Ovary (tissue), 9 donors: ENCODE results near the gene PAX8. TPM values are rescaled to one million over a fixed set of nuclear protein-coding genes. Genes with fewer than 3 reads are reported as not detected.

ENCODE experiments used
- DNase-seq, 5 donors: peaks; one replicate each; pipeline ENCODE4 v3.0.0-alpha.2; 2019 to 2020
- H3K27ac ChIP-seq, 2 donors: fragments of 200-600 bp; one replicate each; pipeline versions ENCODE4 v1.5.1 to v1.8.0; 2019 to 2022
- H3K27me3 ChIP-seq: fragments of 200-600 bp; one replicate; pipeline ENCODE4 v1.8.0; 2022
- H3K36me3 ChIP-seq: fragments of 200-600 bp; sonication (generic); one replicate; pipeline ENCODE4 v1.5.1; 2019
- H3K4me1 ChIP-seq: one replicate; pipeline ENCODE4 v1.8.1; 2013; ENCODE audit warnings: mild to moderate bottlenecking, moderate library complexity; ENCODE audit not compliant: insufficient read depth
- H3K4me3 ChIP-seq: fragments of 200-600 bp; sonication (generic); one replicate; pipeline ENCODE4 v1.5.1; 2017
- H3K9me3 ChIP-seq, 2 donors: fragments of 200-600 bp in 1 of 2; sonication (generic) in 1 of 2; one replicate each; pipeline versions ENCODE4 v1.5.1 to v1.8.1; 2013 to 2019; ENCODE audit warnings: mild to moderate bottlenecking in 1 of 2, moderate library complexity in 1 of 2
- EP300 ChIP-seq: sonication (generic); formaldehyde crosslinking; IDR thresholded peaks from one replicate; pipeline ENCODE4 v1.6.1; 2017; ENCODE audit warnings: antibody characterized with exemption
- POLR2A ChIP-seq: fragments of 450-650 bp; IDR thresholded peaks from one replicate; pipeline ENCODE4 v1.6.1; 2017; ENCODE audit warnings: antibody characterized with exemption, mild to moderate bottlenecking, moderate library complexity
- WGBS, 3 donors: extraction: QIAGEN DNeasy Blood & Tissue Kit in 1 of 3; methylation state at CpG; one replicate each; pipeline versions ENCODE4 v1.1.5 to v1.1.7; 2013 to 2017; 5-methylcytosine and 5-hydroxymethylcytosine counted together
- intact Hi-C, 4 donors: fragments of 100-400 bp; cut with DNase I; formaldehyde crosslinking; loops; one replicate each; pipeline versions ENCODE4 v1.11.0 to v1.15.1; 2022 to 2023
- polyA plus RNA-seq, 2 donors: library from polyadenylated mRNA; stranded (reverse); fragments of 200-250 nt in 1 of 2; fragments of 350-450 nt in 1 of 2; fragmentation: Illumina TruSeq in 1 of 2; extraction: RNeasy Lipid Tissue Mini Kit (QIAGEN cat#74804) in 1 of 2; gene quantifications; one replicate each; pipeline ENCODE4 v1.2.3, GENCODE V29; 2013 to 2014
- total RNA-seq, 7 donors: library from RNA; depleted of rRNA in 2 of 7; stranded (reverse); fragments of >200 nt in 2 of 7; fragmentation: NEBNext Ultra II Directional in 3 of 7; extraction: Animal tissue kit (Norgen Biotek cat#: 25700) in 3 of 7; gene quantifications; one replicate each; pipeline versions ENCODE4 v1.1.0 to v1.2.4, GENCODE V29; 2016 to 2023
- TF ChIP-seq, protein P1 (sequence below), 3 donors: fragments of 450-650 bp in 2 of 3; fragments of 200-600 bp in 1 of 3; IDR thresholded peaks; one replicate each; pipeline versions ENCODE4 v1.5.1 to v1.8.0; 2016 to 2022; ENCODE audit warnings: antibody characterized with exemption in 3 of 3, mild to moderate bottlenecking in 1 of 3
- donor health status: DM: no; HTN: no; CAD: no; lungs with moderate emphysema.
- donor health status: DM: no; HTN: no; CAD: no.
- donor health status: Bipolar disorder and iron deficiency.
- donor health status: DM: yes; HTN: yes; CAD: no.
- donor health status: DM: no; HTN: no; CAD: no.
- donor health status: DM: yes; HTN: yes; CAD: no.

Gene PAX8
- total and polyA plus RNA-seq, 9 donors, result 0.15 to 90.1 (median 9.6) TPM

- intact Hi-C loops, result loop anchor here in 1 of 4 donors (10.0 kb wide), 1 partner anchor 158 kb away; no protein-coding TSS in a partner anchor
- no peaks in the 10 kb centered on the region for H3K4me1 ChIP-seq
- H3K9me3 ChIP-seq, result no peaks in the 10 kb centered on the region
- no peak overlapping the region for H3K27ac ChIP-seq
- no peaks in the 10 kb centered on the region for H3K36me3 ChIP-seq
- no peak for DNase-seq
- H3K27me3 ChIP-seq, result no peaks in the 10 kb centered on the region
- H3K4me3 ChIP-seq, result no peak overlapping the region
- TF ChIP-seq EP300 (no peak), POLR2A (no peak)
- TF ChIP-seq, protein P1, sequence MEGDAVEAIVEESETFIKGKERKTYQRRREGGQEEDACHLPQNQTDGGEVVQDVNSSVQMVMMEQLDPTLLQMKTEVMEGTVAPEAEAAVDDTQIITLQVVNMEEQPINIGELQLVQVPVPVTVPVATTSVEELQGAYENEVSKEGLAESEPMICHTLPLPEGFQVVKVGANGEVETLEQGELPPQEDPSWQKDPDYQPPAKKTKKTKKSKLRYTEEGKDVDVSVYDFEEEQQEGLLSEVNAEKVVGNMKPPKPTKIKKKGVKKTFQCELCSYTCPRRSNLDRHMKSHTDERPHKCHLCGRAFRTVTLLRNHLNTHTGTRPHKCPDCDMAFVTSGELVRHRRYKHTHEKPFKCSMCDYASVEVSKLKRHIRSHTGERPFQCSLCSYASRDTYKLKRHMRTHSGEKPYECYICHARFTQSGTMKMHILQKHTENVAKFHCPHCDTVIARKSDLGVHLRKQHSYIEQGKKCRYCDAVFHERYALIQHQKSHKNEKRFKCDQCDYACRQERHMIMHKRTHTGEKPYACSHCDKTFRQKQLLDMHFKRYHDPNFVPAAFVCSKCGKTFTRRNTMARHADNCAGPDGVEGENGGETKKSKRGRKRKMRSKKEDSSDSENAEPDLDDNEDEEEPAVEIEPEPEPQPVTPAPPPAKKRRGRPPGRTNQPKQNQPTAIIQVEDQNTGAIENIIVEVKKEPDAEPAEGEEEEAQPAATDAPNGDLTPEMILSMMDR (IDR thresholded peaks at IDR 0.05), result no peak
- WGBS, 3 donors, result 83 to 89% (median 87%) methylated on average over 2 of the region's 2 CpGs
Measured at GRCh38 chr2:113207021-113207420, 71.7 kb downstream of the PAX8 start.

GRCh38 chr2:113206251-113206650 lies 72.5 kb downstream of the PAX8 start:
- no peak for DNase-seq
- no peaks in the 10 kb centered on the region for H3K27me3 ChIP-seq
- TF ChIP-seq EP300 (no peak), POLR2A (no peak)
- TF ChIP-seq, protein P1 (IDR thresholded peaks at IDR 0.05), result no peak
- no peaks in the 10 kb centered on the region for H3K36me3 ChIP-seq
- 73 to 93% (median 92%) methylated on average over 6 of the region's 6 CpGs for WGBS, 3 donors
- H3K27ac ChIP-seq, result no peak overlapping the region
- H3K9me3 ChIP-seq, result no peaks in the 10 kb centered on the region
- H3K4me3 ChIP-seq, result no peak overlapping the region
- no peaks in the 10 kb centered on the region for H3K4me1 ChIP-seq
- intact Hi-C loops, result loop anchor here in 1 of 4 donors (10.0 kb wide), 1 partner anchor 159 kb away; no protein-coding TSS in a partner anchor

DNA sequence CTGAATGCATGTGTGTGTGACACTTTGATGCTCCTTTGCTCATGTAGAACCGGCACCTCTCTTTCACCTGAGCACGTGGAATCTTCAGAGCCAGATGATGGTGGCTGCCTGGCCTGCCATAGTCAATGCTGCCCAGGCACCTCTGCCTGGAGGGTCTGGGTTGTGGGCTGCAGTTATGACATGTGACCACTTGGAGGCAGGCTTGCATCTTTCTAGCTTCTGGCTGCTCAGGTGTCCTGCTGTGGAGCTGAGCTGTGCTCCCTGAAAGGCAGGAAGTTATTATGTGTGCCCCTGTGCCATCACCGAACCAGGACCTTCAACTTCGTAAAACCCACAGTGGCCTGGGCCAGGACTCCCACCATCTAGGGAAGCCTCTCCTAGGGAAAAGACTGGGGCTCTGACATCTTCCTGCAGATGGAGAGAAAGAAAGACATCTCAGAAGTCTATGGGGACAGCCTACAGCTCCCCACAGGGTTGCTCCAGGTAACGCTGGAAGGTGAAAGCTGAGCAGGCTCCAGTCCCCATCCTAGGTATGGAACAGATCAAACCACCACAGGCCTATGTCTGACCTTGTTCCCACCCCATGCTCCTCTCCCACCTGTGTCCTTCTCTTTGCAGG lies 74.7 kb downstream of the PAX8 start:
- no peaks in the 10 kb centered on the region for H3K9me3 ChIP-seq
- H3K27me3 ChIP-seq, result no peaks in the 10 kb centered on the region
- H3K4me1 ChIP-seq, result no peaks in the 10 kb centered on the region
- TF ChIP-seq, protein P1 (IDR thresholded peaks at IDR 0.05), result peak in 2 of 3 donors; percentile 20 to 64
- TF ChIP-seq EP300, result no peak
- WGBS, 3 donors, result 22 to 35% (median 29%) methylated on average over 5 of the region's 5 CpGs
- no peak overlapping the region for H3K4me3 ChIP-seq
- no peaks in the 10 kb centered on the region for H3K36me3 ChIP-seq
- no peak overlapping the region for H3K27ac ChIP-seq
- peak; percentile 37 to 69 (median 58) for DNase-seq
- intact Hi-C loops, result loop anchor here in 1 of 4 donors (10.0 kb wide), 1 partner anchor 161 kb away; no protein-coding TSS in a partner anchor

DNA sequence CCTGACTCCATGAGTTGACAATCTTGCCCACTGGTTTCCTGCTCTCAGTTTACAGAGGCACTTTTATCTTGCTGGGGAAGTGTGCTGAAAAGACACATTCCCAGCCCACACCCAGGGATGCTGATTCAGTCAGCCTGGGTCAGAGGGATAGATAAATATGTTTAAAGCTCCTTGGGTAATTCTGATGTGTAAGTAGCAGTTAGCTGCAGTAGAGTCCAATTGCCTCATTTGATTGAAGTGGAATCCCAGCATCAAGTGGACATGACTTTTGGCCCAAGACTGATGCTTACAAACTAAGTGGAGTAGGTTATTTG lies 75.5 kb downstream of the PAX8 start:
- Histone ChIP-seq H3K4me1 (no peaks in the 10 kb centered on the region), H3K27me3 (no peaks in the 10 kb centered on the region), H3K4me3 (no peak overlapping the region), H3K36me3 (no peaks in the 10 kb centered on the region), H3K9me3 (no peaks in the 10 kb centered on the region), H3K27ac (no peak overlapping the region)
- intact Hi-C loops, result loop anchor here in 1 of 4 donors (10.0 kb wide), 1 partner anchor 162 kb away; no protein-coding TSS in a partner anchor
- TF ChIP-seq, protein P1 (IDR thresholded peaks at IDR 0.05), result no peak
- TF ChIP-seq POLR2A, result no peak
- TF ChIP-seq EP300, result no peak
- DNase-seq, result no peak
